A172 (cell line): ENCODE data around the gene ZBED6. TPM values are rescaled to one million over a fixed set of nuclear protein-coding genes. Genes with fewer than 3 reads are reported as not detected.
"Not testable (repeated sequence)": the region's sequence is repeated elsewhere in the genome, so short reads cannot be mapped to it uniquely, and the experiment has no call there.

Source experiments
- DNase-seq: peaks from one replicate; pipeline ENCODE4 v3.0.0-alpha.2; 2015; ENCODE audit warnings: low spot score
- total RNA-seq: library from RNA; depleted of rRNA; stranded (reverse); fragments of >200 nt; shearing (Covaris generic); gene quantifications from 2 replicates; pipeline ENCODE4 v1.2.3, GENCODE V29; 2014

The ZBED6 gene
- total RNA-seq, 1 experiment from 2014 or later: 11.9 TPM

GRCh38 chr1:203781962-203782361 lies 13.5 kb upstream of the ZBED6 start:
- no peak for DNase-seq

GRCh38 chr1:203789966-203790365 lies 5.5 kb upstream of the ZBED6 start:
- DNase-seq: no peak

- no peak for DNase-seq
Measured at GRCh38 chr1:203791498-203791897, 3.9 kb upstream of the ZBED6 start.

- no peak for DNase-seq
Measured at GRCh38 chr1:203792486-203792885, 2.9 kb upstream of the ZBED6 start.

GRCh38 chr1:203793561-203793960 lies 1.9 kb upstream of the ZBED6 start:
- DNase-seq: not testable (repeated sequence)

GRCh38 chr1:203794764-203795440 lies 521 bp upstream of the ZBED6 start:
- DNase-seq: no peak

GRCh38 chr1:203796236-203796605 lies 798 bp downstream of the ZBED6 start:
- peak; percentile 52 for DNase-seq

- DNase-seq: no peak
Measured at GRCh38 chr1:203797216-203797615, 1.8 kb downstream of the ZBED6 start.

- no peak for DNase-seq
Measured at GRCh38 chr1:203797948-203798655, 2.7 kb downstream of the ZBED6 start.

- DNase-seq: no peak
Measured at GRCh38 chr1:203799157-203799556, 3.7 kb downstream of the ZBED6 start.

- DNase-seq: no peak
Measured at GRCh38 chr1:203799971-203800370, 4.5 kb downstream of the ZBED6 start.

- DNase-seq: no peak
Measured at GRCh38 chr1:203805689-203806088, 10.3 kb downstream of the ZBED6 start.

- DNase-seq: peak; percentile 51
Measured at GRCh38 chr1:203807196-203807595, 11.8 kb downstream of the ZBED6 start.

- DNase-seq: no peak
Measured at GRCh38 chr1:203813581-203814341, 18.3 kb downstream of the ZBED6 start.

- DNase-seq: no peak
Measured at GRCh38 chr1:203818399-203818798, 23.0 kb downstream of the ZBED6 start.

- DNase-seq: no peak
Measured at GRCh38 chr1:203823306-203823705, 27.9 kb downstream of the ZBED6 start.

- DNase-seq: no peak
Measured at GRCh38 chr1:203826175-203826574, 30.8 kb downstream of the ZBED6 start.

GRCh38 chr1:203828002-203828401 lies 32.6 kb downstream of the ZBED6 start:
- no peak for DNase-seq

- DNase-seq: no peak
Measured at GRCh38 chr1:203828503-203828902, 33.1 kb downstream of the ZBED6 start.

GRCh38 chr1:203829247-203829646 lies 33.8 kb downstream of the ZBED6 start:
- not testable (repeated sequence) for DNase-seq

- no peak for DNase-seq
Measured at GRCh38 chr1:203835476-203835875, 40.1 kb downstream of the ZBED6 start.

GRCh38 chr1:203839081-203839480 lies 43.7 kb downstream of the ZBED6 start:
- peak; percentile 27 for DNase-seq
